GM12801 (cell line): ENCODE measurements around the gene HNRNPA0.

Experiments used
- TF ChIP-seq, protein P1 (sequence below): IDR thresholded peaks from one replicate; pipeline ENCODE4 v1.5.1; 2011; ENCODE audit warnings: control low read depth; ENCODE audit not compliant: insufficient read length; ENCODE audit errors: extremely low read depth

HNRNPA0 gene

DNA sequence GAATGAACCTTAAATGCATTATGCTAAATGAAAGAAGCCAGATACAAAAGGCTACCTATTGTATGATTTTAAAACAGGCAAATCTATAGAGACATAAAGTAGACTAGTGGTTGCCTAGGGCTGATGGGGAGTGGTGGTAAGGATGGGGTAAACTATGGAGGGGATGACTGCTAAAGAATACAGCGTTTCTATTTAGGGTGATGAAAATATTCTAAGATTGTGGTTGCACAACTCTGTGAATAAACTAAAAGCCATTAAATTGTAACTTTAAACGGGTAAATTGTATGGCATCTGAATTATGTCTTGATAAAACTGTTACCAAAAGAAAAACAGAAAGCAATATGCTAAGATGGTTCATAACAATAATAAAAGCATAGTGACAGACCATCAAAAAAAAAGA, 39.7 kb downstream of the HNRNPA0 start:
- TF ChIP-seq, protein P1, sequence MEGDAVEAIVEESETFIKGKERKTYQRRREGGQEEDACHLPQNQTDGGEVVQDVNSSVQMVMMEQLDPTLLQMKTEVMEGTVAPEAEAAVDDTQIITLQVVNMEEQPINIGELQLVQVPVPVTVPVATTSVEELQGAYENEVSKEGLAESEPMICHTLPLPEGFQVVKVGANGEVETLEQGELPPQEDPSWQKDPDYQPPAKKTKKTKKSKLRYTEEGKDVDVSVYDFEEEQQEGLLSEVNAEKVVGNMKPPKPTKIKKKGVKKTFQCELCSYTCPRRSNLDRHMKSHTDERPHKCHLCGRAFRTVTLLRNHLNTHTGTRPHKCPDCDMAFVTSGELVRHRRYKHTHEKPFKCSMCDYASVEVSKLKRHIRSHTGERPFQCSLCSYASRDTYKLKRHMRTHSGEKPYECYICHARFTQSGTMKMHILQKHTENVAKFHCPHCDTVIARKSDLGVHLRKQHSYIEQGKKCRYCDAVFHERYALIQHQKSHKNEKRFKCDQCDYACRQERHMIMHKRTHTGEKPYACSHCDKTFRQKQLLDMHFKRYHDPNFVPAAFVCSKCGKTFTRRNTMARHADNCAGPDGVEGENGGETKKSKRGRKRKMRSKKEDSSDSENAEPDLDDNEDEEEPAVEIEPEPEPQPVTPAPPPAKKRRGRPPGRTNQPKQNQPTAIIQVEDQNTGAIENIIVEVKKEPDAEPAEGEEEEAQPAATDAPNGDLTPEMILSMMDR, result no peak

DNA sequence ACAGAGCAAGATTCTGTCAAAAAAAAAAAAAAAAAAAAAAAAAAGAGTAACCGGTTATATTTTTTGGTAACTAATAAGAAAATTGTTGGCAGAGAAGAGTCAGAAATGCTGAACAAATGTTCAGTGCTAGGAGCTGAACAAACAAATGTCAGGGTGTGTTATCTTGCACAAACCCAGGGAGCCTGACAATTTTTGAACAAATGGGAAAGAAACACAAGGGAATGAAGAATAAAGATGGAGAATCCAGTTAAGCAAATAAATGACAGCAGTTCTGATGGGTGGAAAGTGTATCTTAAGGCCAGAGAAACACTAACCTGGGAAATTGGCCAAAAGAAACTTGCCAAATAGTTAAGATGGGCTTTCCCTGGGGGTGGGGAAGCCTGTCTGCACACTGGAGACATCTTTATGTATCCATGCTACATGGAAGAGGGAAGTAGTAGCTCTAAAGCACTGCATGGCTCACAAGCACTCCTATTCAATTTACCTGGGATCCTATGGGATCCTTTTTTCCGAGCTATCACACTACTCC, 42.0 kb downstream of the HNRNPA0 start:
- TF ChIP-seq, protein P1, result no peak

DNA sequence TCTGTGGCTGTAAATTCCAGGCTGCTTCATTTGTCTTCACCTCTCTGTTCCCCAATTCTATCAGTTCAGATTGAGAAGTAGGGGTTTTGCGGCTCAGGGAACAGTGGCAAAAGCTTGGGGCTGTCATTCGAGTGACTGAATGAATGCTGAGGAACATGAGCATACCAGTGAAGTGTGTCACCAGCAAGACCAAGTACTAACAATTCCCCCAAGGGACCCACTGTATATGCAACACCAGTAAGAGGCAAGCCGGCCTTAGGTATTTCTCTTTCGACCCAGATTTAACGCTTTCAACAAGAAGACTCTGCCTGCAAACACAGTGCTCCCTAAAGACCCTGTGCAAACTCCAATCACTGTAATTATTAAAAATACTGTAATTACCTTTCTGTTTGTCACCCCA, 44.1 kb downstream of the HNRNPA0 start:
- TF ChIP-seq, protein P1, result no peak

DNA sequence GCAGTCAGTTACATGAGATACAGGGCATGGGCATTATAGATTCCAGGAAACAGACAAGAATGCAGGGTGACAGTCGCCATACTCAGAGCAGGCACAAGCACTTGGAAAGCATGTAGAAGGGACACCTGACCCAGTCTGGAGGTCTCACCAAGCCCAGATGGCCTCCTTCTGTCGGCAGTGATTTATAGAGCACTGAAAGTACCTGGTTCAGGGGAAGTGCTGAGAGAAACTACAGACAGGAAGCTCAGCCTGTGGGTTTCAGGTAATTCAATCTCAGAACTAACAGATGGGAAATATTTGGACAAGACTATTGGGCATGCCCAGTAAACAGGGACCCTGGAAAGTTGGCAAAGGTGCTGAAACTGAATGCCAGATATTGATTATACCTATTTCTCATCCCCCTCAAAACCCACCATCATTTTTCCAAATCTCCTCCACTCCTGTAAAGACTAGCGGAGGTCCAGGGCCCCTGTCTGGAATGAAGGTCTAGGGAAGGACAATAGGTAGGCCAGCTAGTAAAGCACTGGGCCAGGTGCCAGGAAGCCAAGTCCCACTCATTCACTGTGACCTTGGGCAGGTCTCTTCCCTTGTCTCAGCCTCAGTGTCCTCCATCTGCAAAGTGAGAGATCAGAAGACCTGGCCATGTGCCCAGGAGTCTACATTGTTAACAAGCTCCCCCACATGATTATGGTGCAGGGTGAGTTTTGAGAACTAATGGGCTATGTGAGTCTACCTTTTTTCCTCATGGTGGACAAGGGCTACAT, 45.2 kb downstream of the HNRNPA0 start:
- TF ChIP-seq, protein P1, result no peak

DNA sequence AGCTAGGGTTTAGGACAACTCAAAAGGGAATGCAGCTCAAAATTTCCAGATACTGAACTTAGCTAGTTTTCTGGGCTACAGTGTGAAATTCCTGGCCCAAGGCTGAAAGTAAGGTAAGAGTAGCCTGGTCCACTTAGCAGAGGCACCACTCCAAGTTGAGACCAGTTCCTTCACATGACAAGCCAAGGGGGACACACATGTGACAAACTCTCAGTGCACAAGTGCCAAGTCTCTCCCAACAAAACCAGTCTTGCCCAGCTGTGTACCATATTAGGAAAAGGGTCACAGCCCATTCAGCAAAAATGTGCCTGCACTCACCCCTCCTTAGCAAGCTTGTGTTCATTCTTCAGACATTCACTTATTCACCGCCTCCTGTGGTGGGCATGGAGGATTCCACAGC, 46.1 kb downstream of the HNRNPA0 start:
- TF ChIP-seq, protein P1, result no peak

DNA sequence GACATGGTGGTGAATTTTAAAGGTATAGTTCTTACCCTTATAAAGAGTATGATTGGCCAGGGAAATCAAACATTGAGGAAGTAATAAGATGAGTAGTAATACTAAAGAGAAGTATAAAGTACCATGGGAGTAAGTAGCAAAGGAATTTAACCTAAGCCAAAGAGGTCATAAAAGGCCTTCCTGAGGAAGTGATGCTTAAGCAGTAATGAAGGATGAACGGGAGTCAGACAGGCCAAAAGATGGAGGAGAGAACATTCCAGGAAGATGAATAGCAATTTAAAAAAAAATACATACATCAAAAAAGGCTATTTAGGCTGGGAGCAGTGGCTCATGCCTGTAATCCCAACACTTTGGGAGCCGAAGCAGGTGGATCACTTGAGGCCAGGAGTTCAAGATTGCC, 47.3 kb downstream of the HNRNPA0 start:
- TF ChIP-seq, protein P1, result no peak

DNA sequence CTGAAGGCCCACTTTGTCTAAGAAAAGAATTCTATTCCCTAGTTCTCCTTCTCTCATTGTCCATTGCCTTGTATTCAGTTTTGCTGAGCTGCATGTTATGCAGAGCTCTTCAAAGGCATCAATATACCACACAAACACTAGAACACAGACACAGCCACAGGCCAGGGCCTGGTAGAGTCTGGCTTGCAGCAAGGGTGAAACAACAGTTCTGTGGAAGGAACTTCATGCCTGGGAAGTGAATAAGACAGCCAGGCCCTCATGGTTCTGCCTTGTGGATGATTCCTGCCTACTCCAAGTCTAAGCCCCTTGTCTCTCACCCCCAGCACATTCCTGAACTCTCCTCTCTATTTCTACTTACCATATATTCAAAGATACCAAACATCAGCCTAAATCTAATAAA, 49.1 kb downstream of the HNRNPA0 start:
- TF ChIP-seq, protein P1, result no peak
